ENCODE data around the gene CNBD2. TPM values are rescaled to one million over a fixed set of nuclear protein-coding genes. Genes with fewer than 3 reads are reported as not detected.
A peak's percentile ranks its signal among the peaks of the same experiment; 100 is the strongest.
"Not testable (repeated sequence)": the region's sequence is repeated elsewhere in the genome, so short reads cannot be mapped to it uniquely, and the experiment has no call there.

CNBD2 gene
- total RNA-seq, 2 experiments from 2014 or later: 4.8 to 5.3 TPM

DNA sequence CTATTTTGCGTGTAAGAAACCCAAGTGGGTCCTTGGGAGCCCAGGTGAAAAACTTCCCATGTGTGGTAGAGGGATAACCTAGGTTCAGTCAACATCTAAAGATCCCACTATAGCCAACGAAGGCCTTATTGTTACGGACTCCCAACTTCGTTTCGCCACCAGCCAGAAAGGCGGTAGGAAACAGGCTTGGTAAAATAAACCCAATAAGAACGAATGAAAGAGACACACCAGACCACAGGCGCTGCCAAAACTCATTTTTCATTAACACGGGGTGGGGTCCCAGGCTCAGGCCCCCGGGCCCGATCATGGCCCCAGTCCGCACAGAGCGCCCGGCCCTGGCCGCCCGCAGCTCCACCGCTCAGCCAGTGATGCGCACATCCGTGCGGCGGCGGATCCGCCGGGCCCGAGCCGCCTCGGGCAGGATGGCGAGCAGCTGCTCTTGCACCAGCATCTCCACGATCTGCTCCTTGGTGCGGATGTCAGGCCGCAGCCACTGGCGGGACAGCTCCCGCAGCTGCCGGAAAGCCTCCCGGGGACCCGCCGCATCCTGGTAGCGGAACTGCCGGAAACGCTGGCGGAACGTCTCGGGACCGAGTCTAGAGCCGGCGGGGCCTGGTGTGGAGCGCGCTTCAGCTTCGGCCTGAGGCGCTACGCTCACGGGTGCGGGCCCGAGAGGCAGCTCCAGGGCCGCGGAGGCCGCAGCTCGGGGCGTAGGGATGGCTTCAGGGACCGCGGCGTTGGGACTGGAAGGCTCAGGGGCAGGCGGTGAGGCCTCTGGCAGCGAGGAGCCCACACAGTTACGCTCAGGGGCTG lies 14.8 kb upstream of the CNBD2 start:
- peak overlapping the region; percentile 99 for H3K4me3 Mint-ChIP-seq
- H3K36me3 Mint-ChIP-seq (ENCODE audit: low read depth): peaks cover 9% of the 10 kb centered on the region
- peak; percentile 87 for DNase-seq
- peaks cover 16% of the 10 kb centered on the region for H3K4me1 Mint-ChIP-seq (ENCODE audit: low read depth)
- no peaks in the 10 kb centered on the region for H3K27me3 Mint-ChIP-seq (ENCODE audit: low read depth)
- peak overlapping the region; percentile 98 for H3K27ac Mint-ChIP-seq
- no peaks in the 10 kb centered on the region for H3K9me3 Mint-ChIP-seq
- CTCF ChIA-PET: interaction anchor here (0.6 to 3.1 kb wide), 29 partner anchors 9 to 897 kb away, joined by 3 to 28 read pairs (median 3); partner anchors contain the start of genes CPNE1, RBM12 and RBM39
- intact Hi-C loops (cut with micrococcal nuclease): loop anchor here (1.0 to 5.0 kb wide), 13 partner anchors 97 to 1574 kb away; partner anchors contain the start of genes BLCAP, CEP250, CPNE1 and ERGIC3

- no peaks in the 10 kb centered on the region for H3K27me3 Mint-ChIP-seq (ENCODE audit: low read depth)
- peak within 1 kb of the TSS; percentile 98 for H3K27ac Mint-ChIP-seq
- H3K9me3 Mint-ChIP-seq: peaks cover 4% of the 10 kb centered on the region
- intact Hi-C loops (cut with micrococcal nuclease): loop anchor here (1.0 to 5.0 kb wide), 12 partner anchors 96 to 1573 kb away; partner anchors contain the start of genes BLCAP, CEP250, CPNE1 and ERGIC3
- peaks cover 16% of the 10 kb centered on the region for H3K4me1 Mint-ChIP-seq (ENCODE audit: low read depth)
- peak within 1 kb of the TSS; percentile 99 for H3K4me3 Mint-ChIP-seq
- DNase-seq: peak; percentile 98
- H3K36me3 Mint-ChIP-seq (ENCODE audit: low read depth): peaks cover 9% of the 10 kb centered on the region
- CTCF ChIA-PET: interaction anchor here (0.6 to 3.1 kb wide), 31 partner anchors 8 to 898 kb away, joined by 3 to 28 read pairs (median 4); partner anchors contain the start of genes CNBD2, CPNE1, RBM12 and RBM39
Observed at GRCh38 chr20:35954200-35954906, 14.0 kb upstream of the CNBD2 start, which contains the start of gene SCAND1. TSS of gene SCAND1 (minus strand) at chr20:35954502. CDS start at chr20:35954284, 218 bp downstream.

- H3K9me3 Mint-ChIP-seq: peaks cover 4% of the 10 kb centered on the region
- H3K27me3 Mint-ChIP-seq (ENCODE audit: low read depth): no peaks in the 10 kb centered on the region
- peaks cover 9% of the 10 kb centered on the region for H3K36me3 Mint-ChIP-seq (ENCODE audit: low read depth)
- CTCF ChIA-PET: interaction anchor here (0.6 to 3.1 kb wide), 19 partner anchors 8 to 898 kb away, joined by 3 to 28 read pairs (median 4); partner anchors contain the start of genes CNBD2, CPNE1, RBM12 and RBM39
- intact Hi-C loops (cut with micrococcal nuclease): loop anchor here (1.0 to 5.0 kb wide), 12 partner anchors 96 to 1572 kb away; partner anchors contain the start of genes BLCAP, CEP250, CPNE1 and ERGIC3
- peak overlapping the region; percentile 99 for H3K4me3 Mint-ChIP-seq
- H3K27ac Mint-ChIP-seq: peak overlapping the region; percentile 98
- DNase-seq: peak; percentile 38
- H3K4me1 Mint-ChIP-seq (ENCODE audit: low read depth): peaks cover 16% of the 10 kb centered on the region
Observed at GRCh38 chr20:35954907-35955251, 13.5 kb upstream of the CNBD2 start.

DNA sequence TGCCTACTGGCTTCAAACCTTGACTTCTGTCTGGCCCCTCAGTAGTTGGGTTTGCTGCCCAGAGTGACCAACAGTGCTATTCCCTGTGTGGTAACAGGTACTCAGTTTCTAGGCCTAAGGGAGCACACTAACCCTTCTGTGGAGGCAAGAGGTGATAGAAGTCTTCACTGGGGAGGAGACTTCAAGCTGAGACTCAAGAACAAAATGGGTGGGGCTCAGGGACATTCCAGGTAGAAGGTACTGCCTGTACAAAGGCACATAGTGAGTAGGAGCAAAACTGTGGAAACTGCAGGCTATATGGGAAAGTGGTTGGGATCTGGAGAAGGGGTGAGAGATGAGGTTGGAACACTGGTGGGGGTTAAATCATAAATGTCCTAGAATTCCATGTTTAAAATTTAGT lies 11.8 kb upstream of the CNBD2 start:
- Mint-ChIP-seq H3K4me1 (ENCODE audit: low read depth) (peaks cover 14% of the 10 kb centered on the region), H3K27me3 (ENCODE audit: low read depth) (no peaks in the 10 kb centered on the region), H3K9me3 (peaks cover 4% of the 10 kb centered on the region), H3K27ac (no peak overlapping the region), H3K36me3 (ENCODE audit: low read depth) (peaks cover 8% of the 10 kb centered on the region), H3K4me3 (no peak overlapping the region)
- no peak for DNase-seq
- intact Hi-C loops (cut with micrococcal nuclease): no loop called here
- CTCF ChIA-PET: no interaction called here

- H3K4me3 Mint-ChIP-seq; H3K36me3 Mint-ChIP-seq (ENCODE audit: low read depth); H3K27me3 Mint-ChIP-seq (ENCODE audit: low read depth); H3K27ac Mint-ChIP-seq; H3K9me3 Mint-ChIP-seq; DNase-seq; H3K4me1 Mint-ChIP-seq (ENCODE audit: low read depth); intact Hi-C loops (cut with micrococcal nuclease): not testable (repeated sequence)
- CTCF ChIA-PET: interaction anchor here (1.0 kb wide), 1 partner anchor 17 kb away, joined by 3 read pairs; no protein-coding TSS in a partner anchor
Observed at GRCh38 chr20:35959291-35959690, 9.1 kb upstream of the CNBD2 start.

DNA sequence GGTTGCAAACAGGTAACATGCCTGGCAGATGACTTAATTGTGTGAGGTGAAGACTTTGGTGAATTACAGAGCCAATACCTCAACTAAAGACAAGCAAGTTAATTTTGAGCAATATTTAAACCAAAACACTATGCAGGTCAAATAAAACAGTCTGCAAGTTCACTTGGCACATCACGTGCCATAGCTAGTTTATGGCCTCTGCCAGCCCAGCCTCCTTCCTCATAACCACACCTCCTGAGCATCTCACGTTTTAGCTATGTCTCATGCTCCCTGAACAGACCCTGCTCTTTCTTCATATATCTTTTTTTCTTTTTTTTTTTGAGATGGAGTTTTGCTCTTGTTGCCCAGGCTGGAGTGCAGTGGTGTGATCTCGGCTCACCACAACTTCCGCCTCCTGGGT lies 4.5 kb upstream of the CNBD2 start:
- Mint-ChIP-seq H3K4me3 (no peak overlapping the region), H3K9me3 (peaks cover 4% of the 10 kb centered on the region), H3K27me3 (ENCODE audit: low read depth) (no peaks in the 10 kb centered on the region), H3K36me3 (ENCODE audit: low read depth) (no peaks in the 10 kb centered on the region), H3K27ac (no peak overlapping the region), H3K4me1 (ENCODE audit: low read depth) (peaks cover 2% of the 10 kb centered on the region)
- CTCF ChIA-PET: interaction anchor here (0.7 to 1.0 kb wide), 2 partner anchors 10 to 181 kb away, joined by 3 read pairs; partner anchors contain the start of gene SCAND1
- DNase-seq: no peak
- intact Hi-C loops (cut with micrococcal nuclease): no loop called here

- no peak overlapping the region for H3K4me3 Mint-ChIP-seq
- DNase-seq: no peak
- CTCF ChIA-PET: interaction anchor here (0.6 to 1.3 kb wide), 3 partner anchors 14 to 170 kb away, joined by 3 to 5 read pairs (median 3); partner anchors contain the start of gene SCAND1
Observed at GRCh38 chr20:35968930-35969329, 540 bp downstream of the CNBD2 start.

DNA sequence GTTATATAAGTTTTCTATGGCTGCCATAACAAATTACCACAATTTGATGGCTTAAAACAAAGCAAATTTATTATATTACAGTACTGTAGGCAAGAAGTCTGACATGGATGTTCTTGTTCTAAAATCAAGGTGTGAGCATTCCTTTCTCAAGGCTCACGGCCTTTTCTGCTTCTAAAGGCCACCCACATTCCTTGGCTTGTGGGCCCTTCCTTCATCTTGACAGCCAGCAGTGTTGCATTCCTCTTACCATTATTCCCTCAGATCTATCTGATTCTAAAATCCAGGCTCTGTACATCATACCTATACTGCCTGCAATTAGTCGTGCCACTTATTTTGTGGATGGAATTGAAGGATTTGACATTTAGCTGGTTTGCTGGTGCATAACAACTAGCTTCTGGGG lies 3.6 kb downstream of the CNBD2 start:
- no peaks in the 10 kb centered on the region for H3K36me3 Mint-ChIP-seq (ENCODE audit: low read depth)
- H3K4me1 Mint-ChIP-seq (ENCODE audit: low read depth): no peaks in the 10 kb centered on the region
- no peak overlapping the region for H3K27ac Mint-ChIP-seq
- no peaks in the 10 kb centered on the region for H3K9me3 Mint-ChIP-seq
- H3K4me3 Mint-ChIP-seq: no peak overlapping the region
- no peaks in the 10 kb centered on the region for H3K27me3 Mint-ChIP-seq (ENCODE audit: low read depth)
- no peak for DNase-seq
- CTCF ChIA-PET: interaction anchor here (0.8 kb wide), 1 partner anchor 22 kb away, joined by 8 read pairs; no protein-coding TSS in a partner anchor
- intact Hi-C loops (cut with micrococcal nuclease): no loop called here

More at GRCh38 chr20:35968930-35969329, 540 bp downstream of the CNBD2 start:
- Mint-ChIP-seq H3K27ac (no peak overlapping the region), H3K27me3 (ENCODE audit: low read depth) (no peaks in the 10 kb centered on the region), H3K36me3 (ENCODE audit: low read depth) (no peaks in the 10 kb centered on the region), H3K9me3 (no peaks in the 10 kb centered on the region), H3K4me1 (ENCODE audit: low read depth) (peaks cover 2% of the 10 kb centered on the region)
- intact Hi-C loops (cut with micrococcal nuclease): no loop called here

DNA sequence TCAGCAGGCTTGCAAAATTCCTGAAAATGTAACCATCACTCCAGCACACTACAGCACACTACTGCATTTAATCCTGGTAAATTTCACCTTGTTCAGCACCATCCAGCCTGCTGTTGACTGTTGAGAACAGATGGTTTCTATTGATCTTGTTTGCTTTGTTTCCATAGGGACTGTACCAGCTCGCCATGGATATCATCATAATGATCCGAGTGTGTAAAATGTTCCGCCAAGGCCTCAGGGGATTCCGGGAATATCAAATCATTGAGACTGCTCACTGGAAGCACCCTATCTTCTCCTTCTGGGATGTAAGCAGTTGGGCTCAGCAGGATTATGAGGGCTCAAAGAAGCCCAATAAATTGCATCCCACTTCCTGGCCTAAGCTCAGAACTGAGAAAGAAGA lies 4.1 kb downstream of the CNBD2 start:
- DNase-seq: no peak
- intact Hi-C loops (cut with micrococcal nuclease): no loop called here
- Mint-ChIP-seq H3K27ac (no peak overlapping the region), H3K27me3 (ENCODE audit: low read depth) (no peaks in the 10 kb centered on the region), H3K4me1 (ENCODE audit: low read depth) (no peaks in the 10 kb centered on the region), H3K9me3 (no peaks in the 10 kb centered on the region), H3K4me3 (no peak overlapping the region), H3K36me3 (ENCODE audit: low read depth) (no peaks in the 10 kb centered on the region)
- CTCF ChIA-PET: interaction anchor here (0.8 kb wide), 1 partner anchor 21 kb away, joined by 8 read pairs; no protein-coding TSS in a partner anchor

- no peaks in the 10 kb centered on the region for H3K36me3 Mint-ChIP-seq (ENCODE audit: low read depth)
- no peaks in the 10 kb centered on the region for H3K27me3 Mint-ChIP-seq (ENCODE audit: low read depth)
- intact Hi-C loops (cut with micrococcal nuclease): no loop called here
- H3K4me1 Mint-ChIP-seq (ENCODE audit: low read depth): no peaks in the 10 kb centered on the region
- CTCF ChIA-PET: interaction anchor here (1.0 kb wide), 1 partner anchor 18 kb away, joined by 3 read pairs; no protein-coding TSS in a partner anchor
- no peak for DNase-seq
- H3K9me3 Mint-ChIP-seq: no peaks in the 10 kb centered on the region
- H3K27ac Mint-ChIP-seq: no peak overlapping the region
- H3K4me3 Mint-ChIP-seq: no peak overlapping the region
Observed at GRCh38 chr20:35974256-35974655, 5.9 kb downstream of the CNBD2 start.

- no peak for DNase-seq
- Mint-ChIP-seq H3K9me3 (no peaks in the 10 kb centered on the region), H3K36me3 (ENCODE audit: low read depth) (no peaks in the 10 kb centered on the region), H3K4me1 (ENCODE audit: low read depth) (no peaks in the 10 kb centered on the region), H3K27ac (no peak overlapping the region), H3K27me3 (ENCODE audit: low read depth) (no peaks in the 10 kb centered on the region), H3K4me3 (no peak overlapping the region)
- intact Hi-C loops (cut with micrococcal nuclease): no loop called here
- CTCF ChIA-PET: interaction anchor here (0.5 to 9.0 kb wide), 3 partner anchors 16 to 639 kb away, joined by 3 to 73 read pairs (median 4); no protein-coding TSS in a partner anchor
Observed at GRCh38 chr20:35975576-35976373, 7.4 kb downstream of the CNBD2 start.
